ENCODE measurements around the gene DUSP6. TPM values are rescaled to one million over a fixed set of nuclear protein-coding genes. Genes with fewer than 3 reads are reported as not detected.
A peak's percentile ranks its signal among the peaks of the same experiment; 100 is the strongest.

The DUSP6 gene
- total RNA-seq = 100 to 1,000 TPM; 170 to 171 TPM

GRCh38 chr12:89352492-89353187, at the start of gene DUSP6:
Gene DUSP6 (minus strand): TSS chr12:89352501. CDS start chr12:89352039, 462 bp downstream.
- Mint-ChIP-seq H3K4me3 (peak within 1 kb of the TSS; percentile 98), H3K36me3 (ENCODE audit: low read depth) (peaks cover 43% of the 10 kb centered on the region), H3K27me3 (no peaks in the 10 kb centered on the region), H3K9me3 (no peaks in the 10 kb centered on the region), H3K4me1 (peaks cover 45% of the 10 kb centered on the region), H3K27ac (peak within 1 kb of the TSS; percentile 96)
- POLR2A ChIA-PET = interaction anchor here (0.7 to 10.5 kb wide), 51 partner anchors 10 to 356 kb away, joined by 3 to 293 read pairs (median 9); partner anchors contain the start of genes ATP2B1, GALNT4 and POC1B
- CTCF ChIA-PET = interaction anchor here (0.8 to 9.8 kb wide), 14 partner anchors 10 to 333 kb away, joined by 3 to 92 read pairs (median 8); partner anchors contain the start of gene GALNT4
- peak; percentile 98 for DNase-seq

GRCh38 chr12:89401433-89402058, 49.2 kb upstream of the DUSP6 start:
- Mint-ChIP-seq H3K36me3 (ENCODE audit: low read depth) (peaks cover 31% of the 10 kb centered on the region), H3K27me3 (no peaks in the 10 kb centered on the region), H3K4me3 (no peak overlapping the region), H3K9me3 (peaks cover 2% of the 10 kb centered on the region), H3K4me1 (peaks cover 24% of the 10 kb centered on the region), H3K27ac (no peak overlapping the region)
- DNase-seq = no peak
- CTCF ChIA-PET = no interaction called here
- POLR2A ChIA-PET = no interaction called here

GRCh38 chr12:89400415-89400814, 48.1 kb upstream of the DUSP6 start:
- ChIA-PET POLR2A (interaction anchor here (1.3 kb wide), 1 partner anchor 48 kb away, joined by 7 read pairs; the partner anchor contains the start of gene DUSP6), CTCF (no interaction called here)
- no peak overlapping the region for H3K4me3 Mint-ChIP-seq
- DNase-seq = no peak
- H3K27me3 Mint-ChIP-seq = no peaks in the 10 kb centered on the region
- H3K9me3 Mint-ChIP-seq = peaks cover 2% of the 10 kb centered on the region
- peaks cover 40% of the 10 kb centered on the region for H3K36me3 Mint-ChIP-seq (ENCODE audit: low read depth)
- H3K4me1 Mint-ChIP-seq = peaks cover 27% of the 10 kb centered on the region
- no peak overlapping the region for H3K27ac Mint-ChIP-seq

GRCh38 chr12:89395712-89396111, 43.4 kb upstream of the DUSP6 start:
- peaks cover 2% of the 10 kb centered on the region for H3K9me3 Mint-ChIP-seq
- H3K36me3 Mint-ChIP-seq (ENCODE audit: low read depth) = peaks cover 31% of the 10 kb centered on the region
- no peak for DNase-seq
- ChIA-PET CTCF (no interaction called here), POLR2A (interaction anchor here (1.0 to 1.5 kb wide), 2 partner anchors 20 to 130 kb away, joined by 3 to 4 read pairs; partner anchors contain the start of gene POC1B)
- H3K4me3 Mint-ChIP-seq = no peak overlapping the region
- H3K4me1 Mint-ChIP-seq = peaks cover 35% of the 10 kb centered on the region
- H3K27ac Mint-ChIP-seq = no peak overlapping the region
- H3K27me3 Mint-ChIP-seq = no peaks in the 10 kb centered on the region

GRCh38 chr12:89393551-89394121, 41.3 kb upstream of the DUSP6 start:
- no peaks in the 10 kb centered on the region for H3K27me3 Mint-ChIP-seq
- POLR2A ChIA-PET = no interaction called here
- no peak for DNase-seq
- H3K27ac Mint-ChIP-seq = no peak overlapping the region
- H3K36me3 Mint-ChIP-seq (ENCODE audit: low read depth) = peaks cover 23% of the 10 kb centered on the region
- peaks cover 48% of the 10 kb centered on the region for H3K4me1 Mint-ChIP-seq
- no peaks in the 10 kb centered on the region for H3K9me3 Mint-ChIP-seq
- CTCF ChIA-PET = no interaction called here
- H3K4me3 Mint-ChIP-seq = no peak overlapping the region

GRCh38 chr12:89392391-89392790, 40.1 kb upstream of the DUSP6 start:
- no peak overlapping the region for H3K27ac Mint-ChIP-seq
- H3K9me3 Mint-ChIP-seq = no peaks in the 10 kb centered on the region
- POLR2A ChIA-PET = no interaction called here
- H3K4me3 Mint-ChIP-seq = no peak overlapping the region
- CTCF ChIA-PET = no interaction called here
- H3K36me3 Mint-ChIP-seq (ENCODE audit: low read depth) = peaks cover 19% of the 10 kb centered on the region
- DNase-seq = no peak
- peaks cover 35% of the 10 kb centered on the region for H3K4me1 Mint-ChIP-seq
- H3K27me3 Mint-ChIP-seq = no peaks in the 10 kb centered on the region

- DNase-seq = no peak
- Mint-ChIP-seq H3K9me3 (no peaks in the 10 kb centered on the region), H3K27me3 (no peaks in the 10 kb centered on the region), H3K27ac (no peak overlapping the region), H3K4me1 (peaks cover 31% of the 10 kb centered on the region), H3K4me3 (no peak overlapping the region), H3K36me3 (ENCODE audit: low read depth) (peaks cover 19% of the 10 kb centered on the region)
- ChIA-PET CTCF (interaction anchor here (1.4 kb wide), 1 partner anchor 40 kb away, joined by 3 read pairs; the partner anchor contains the start of gene DUSP6), POLR2A (no interaction called here)
These were observed 39.5 kb upstream of the DUSP6 start for GRCh38 chr12:89391726-89392336.

- CTCF ChIA-PET = interaction anchor here (1.4 kb wide), 1 partner anchor 39 kb away, joined by 3 read pairs; the partner anchor contains the start of gene DUSP6
- POLR2A ChIA-PET = interaction anchor here (1.0 kb wide), 1 partner anchor 39 kb away, joined by 3 read pairs; the partner anchor contains the start of gene DUSP6
- Mint-ChIP-seq H3K36me3 (ENCODE audit: low read depth) (peaks cover 11% of the 10 kb centered on the region), H3K27me3 (no peaks in the 10 kb centered on the region), H3K9me3 (no peaks in the 10 kb centered on the region), H3K27ac (no peak overlapping the region), H3K4me1 (peaks cover 27% of the 10 kb centered on the region), H3K4me3 (no peak overlapping the region)
- no peak for DNase-seq
These were observed 38.7 kb upstream of the DUSP6 start for GRCh38 chr12:89390802-89391673.

GRCh38 chr12:89389755-89390661, 37.7 kb upstream of the DUSP6 start:
- no peaks in the 10 kb centered on the region for H3K9me3 Mint-ChIP-seq
- ChIA-PET POLR2A (interaction anchor here (1.0 kb wide), 1 partner anchor 38 kb away, joined by 3 read pairs; the partner anchor contains the start of gene DUSP6), CTCF (no interaction called here)
- no peak for DNase-seq
- peak overlapping the region; percentile 0 for H3K27ac Mint-ChIP-seq
- peaks cover 7% of the 10 kb centered on the region for H3K36me3 Mint-ChIP-seq (ENCODE audit: low read depth)
- H3K4me1 Mint-ChIP-seq = peaks cover 25% of the 10 kb centered on the region
- H3K27me3 Mint-ChIP-seq = no peaks in the 10 kb centered on the region
- no peak overlapping the region for H3K4me3 Mint-ChIP-seq

- ChIA-PET POLR2A (no interaction called here), CTCF (no interaction called here)
- Mint-ChIP-seq H3K4me3 (no peak overlapping the region), H3K27ac (no peak overlapping the region), H3K27me3 (no peaks in the 10 kb centered on the region), H3K9me3 (no peaks in the 10 kb centered on the region), H3K4me1 (peaks cover 32% of the 10 kb centered on the region), H3K36me3 (ENCODE audit: low read depth) (peaks cover 2% of the 10 kb centered on the region)
- DNase-seq = no peak
These were observed 33.8 kb upstream of the DUSP6 start for GRCh38 chr12:89386138-89386537.

GRCh38 chr12:89384807-89385206, 32.5 kb upstream of the DUSP6 start:
- Mint-ChIP-seq H3K36me3 (ENCODE audit: low read depth) (no peaks in the 10 kb centered on the region), H3K27me3 (no peaks in the 10 kb centered on the region), H3K4me3 (no peak overlapping the region), H3K4me1 (peaks cover 19% of the 10 kb centered on the region), H3K27ac (no peak overlapping the region), H3K9me3 (no peaks in the 10 kb centered on the region)
- POLR2A ChIA-PET = interaction anchor here (1.4 kb wide), 1 partner anchor 33 kb away, joined by 3 read pairs; no protein-coding TSS in a partner anchor
- no peak for DNase-seq
- CTCF ChIA-PET = no interaction called here

Measured in activated CD4-positive, alpha-beta memory T cell treated with anti-CD3 and anti-CD28 coated beads, Interleukin-2, amount 10 ng/mL, durations not matched to agents 7 days and 5 days (primary cell).